DND-41 (cell line): ENCODE data around the gene MCU.

ENCODE experiments used
- CTCF ChIP-seq: IDR thresholded peaks from 2 replicates; pipeline ENCODE4 v1.5.1; 2012; ENCODE audit warnings: borderline replicate concordance, low read length, moderate library complexity, mild to moderate bottlenecking; ENCODE audit not compliant: poor library complexity, severe bottlenecking; ENCODE audit errors: extremely low read depth
- EZH2 ChIP-seq: IDR thresholded peaks from 3 replicates; pipeline ENCODE4 v1.6.1; 2012; ENCODE audit warnings: borderline replicate concordance, low read depth, mild to moderate bottlenecking, moderate library complexity, low read length, inconsistent platforms; ENCODE audit not compliant: severe bottlenecking

- TF ChIP-seq CTCF (no peak), EZH2 (no peak)
These were observed 235.5 kb downstream of the MCU start for GRCh38 chr10:72927485-72927884.
